ENCODE data around the gene SOWAHA. TPM values are rescaled to one million over a fixed set of nuclear protein-coding genes. Genes with fewer than 3 reads are reported as not detected.
A peak's percentile ranks its signal among the peaks of the same experiment; 100 is the strongest.

SOWAHA gene
- total RNA-seq, 1 donor from 2014 or later = 0.18 TPM

DNA sequence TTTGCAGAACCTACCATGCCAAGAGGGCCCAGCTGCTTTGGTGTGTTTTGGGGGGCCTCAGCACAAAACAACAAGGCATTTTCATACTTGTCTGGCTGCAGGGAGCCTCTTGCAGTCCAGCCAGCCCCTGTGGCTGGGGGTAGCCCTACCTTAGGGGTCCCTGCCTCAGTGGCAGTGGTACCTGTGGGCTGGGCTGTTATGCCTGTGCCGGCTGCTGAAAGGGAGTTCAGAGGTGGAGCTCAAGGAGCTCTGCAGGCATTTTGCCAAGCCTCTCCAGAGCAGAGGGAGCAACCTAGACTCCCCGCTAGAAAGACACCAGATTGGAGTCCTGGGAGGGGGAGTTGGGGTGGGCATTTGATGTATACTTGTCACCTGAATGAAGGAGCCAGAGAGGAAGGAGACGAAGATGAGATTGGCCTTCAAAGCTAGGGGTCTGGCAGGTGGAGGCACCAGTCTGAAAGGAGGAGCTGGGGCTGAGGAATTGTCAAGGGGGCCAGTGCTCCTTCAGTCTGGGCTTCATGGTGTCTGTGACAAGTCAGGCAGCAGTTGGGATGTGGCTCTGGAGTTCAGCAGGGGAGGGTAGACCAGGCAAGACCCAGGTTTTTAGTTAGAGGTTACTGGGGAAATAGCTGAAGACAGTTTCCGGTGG lies 15.9 kb downstream of the SOWAHA start:
- Histone ChIP-seq H3K36me3 (peaks cover 18% of the 10 kb centered on the region), H3K4me3 (peak overlapping the region; percentile 86), H3K4me1 (peaks cover 50% of the 10 kb centered on the region), H3K27me3 (ENCODE audit: low read depth) (no peaks in the 10 kb centered on the region), H3K9me3 (no peaks in the 10 kb centered on the region), H3K27ac (no peak overlapping the region)
- intact Hi-C loops (cut with DNase I) = no loop called here
- peak; percentile 49 for DNase-seq
- no peak for TF ChIP-seq CTCF (IDR thresholded peaks at IDR 0.05)
- no peak for ATAC-seq

GRCh38 chr5:132829742-132830435 lies 16.8 kb downstream of the SOWAHA start:
- TF ChIP-seq CTCF (IDR thresholded peaks at IDR 0.05) = peak; percentile 95
- H3K9me3 ChIP-seq = no peaks in the 10 kb centered on the region
- H3K4me1 ChIP-seq = peaks cover 50% of the 10 kb centered on the region
- intact Hi-C loops (cut with DNase I) = no loop called here
- peak overlapping the region; percentile 93 for H3K27ac ChIP-seq
- peak; percentile 87 for DNase-seq
- peak; percentile 91 to 92 for ATAC-seq
- peak overlapping the region; percentile 86 for H3K4me3 ChIP-seq
- no peaks in the 10 kb centered on the region for H3K27me3 ChIP-seq (ENCODE audit: low read depth)
- H3K36me3 ChIP-seq = peaks cover 9% of the 10 kb centered on the region

DNA sequence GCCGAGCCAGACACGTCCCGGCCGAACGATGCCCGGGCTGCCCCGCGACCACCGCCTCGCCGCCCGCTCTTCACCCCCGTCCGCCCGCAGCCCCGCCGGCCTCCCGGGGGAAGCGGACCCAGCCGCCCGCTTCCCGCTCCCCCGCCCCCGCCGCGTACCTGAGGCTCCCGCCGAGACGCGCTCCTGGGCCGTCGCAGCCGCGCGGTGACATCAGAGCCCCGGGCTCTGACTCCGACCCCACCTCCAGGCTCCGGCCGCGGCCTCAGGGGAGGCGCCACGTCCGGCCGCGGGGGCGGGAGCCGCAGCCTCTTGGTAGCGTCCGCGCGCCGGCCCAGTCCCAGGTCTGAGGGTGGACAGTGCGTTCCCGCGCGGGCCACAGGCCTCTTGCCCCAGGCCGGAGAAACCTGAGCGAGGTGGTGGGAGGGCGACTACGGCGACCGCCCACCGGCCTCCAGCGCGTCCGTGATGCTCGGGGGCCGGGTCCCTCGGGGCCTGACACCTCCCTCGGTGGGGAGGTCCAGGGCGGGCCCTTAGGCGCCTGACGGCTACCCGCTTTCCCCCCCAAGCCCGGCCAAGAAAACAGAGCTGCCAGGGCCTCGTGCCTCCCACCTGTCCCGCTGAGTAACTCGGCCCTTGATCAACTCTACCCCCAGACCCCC lies 17.5 kb downstream of the SOWAHA start, which contains the start of gene SHROOM1:
TSS of gene SHROOM1 (minus strand) at position 212 of the 659 bp plus-strand sequence. CDS start 4,507 bp downstream, outside the sequence.
- peaks cover 50% of the 10 kb centered on the region for H3K4me1 ChIP-seq
- intact Hi-C loops (cut with DNase I) = no loop called here
- H3K9me3 ChIP-seq = no peaks in the 10 kb centered on the region
- H3K27me3 ChIP-seq (ENCODE audit: low read depth) = no peaks in the 10 kb centered on the region
- H3K36me3 ChIP-seq = peaks cover 4% of the 10 kb centered on the region
- peak within 1 kb of the TSS; percentile 93 for H3K27ac ChIP-seq
- DNase-seq (peak; percentile 85), ATAC-seq (peak; percentile 90 to 93)
- peak within 1 kb of the TSS; percentile 86 for H3K4me3 ChIP-seq
- TF ChIP-seq CTCF (IDR thresholded peaks at IDR 0.05) = no peak

GRCh38 chr5:132831095-132831860 lies 18.2 kb downstream of the SOWAHA start:
- Histone ChIP-seq H3K27me3 (ENCODE audit: low read depth) (no peaks in the 10 kb centered on the region), H3K4me3 (peak overlapping the region; percentile 86), H3K9me3 (no peaks in the 10 kb centered on the region), H3K4me1 (peaks cover 43% of the 10 kb centered on the region), H3K27ac (peak overlapping the region; percentile 93), H3K36me3 (no peaks in the 10 kb centered on the region)
- intact Hi-C loops (cut with DNase I) = no loop called here
- no peak for ATAC-seq
- DNase-seq = no peak
- no peak for TF ChIP-seq CTCF (IDR thresholded peaks at IDR 0.05)

DNA sequence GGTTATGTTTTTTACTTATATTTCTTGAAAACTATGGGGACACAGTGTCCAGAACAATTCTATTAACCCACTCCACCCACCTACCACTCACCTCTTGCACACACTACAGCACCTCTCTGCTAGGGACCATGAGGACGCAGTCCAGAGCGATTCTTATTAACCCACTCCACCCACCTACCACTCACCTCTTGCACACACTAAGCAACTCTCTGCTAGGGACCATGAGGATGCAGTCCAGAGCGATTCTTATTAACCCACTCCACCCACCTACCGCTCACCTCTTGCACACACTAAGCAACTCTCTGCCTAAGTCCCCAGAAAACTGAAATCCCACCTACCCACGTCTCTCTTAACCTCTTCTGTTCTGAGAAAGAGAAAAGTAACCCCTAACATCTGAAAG lies 19.5 kb downstream of the SOWAHA start:
- intact Hi-C loops (cut with DNase I) = no loop called here
- Histone ChIP-seq H3K4me3 (no peak overlapping the region), H3K9me3 (no peaks in the 10 kb centered on the region), H3K27ac (no peak overlapping the region), H3K4me1 (peaks cover 30% of the 10 kb centered on the region), H3K36me3 (no peaks in the 10 kb centered on the region), H3K27me3 (ENCODE audit: low read depth) (no peaks in the 10 kb centered on the region)
- no peak for TF ChIP-seq CTCF (IDR thresholded peaks at IDR 0.05)
- ATAC-seq (no peak), DNase-seq (no peak)
